Peyer's patch (tissue), 4 donors: Measurements from ENCODE around the gene BIRC6.

Source experiments
- POLR2A ChIP-seq, 2 donors: fragments of 450-650 bp; IDR thresholded peaks; one replicate each; pipeline ENCODE4 v1.5.1; 2017; ENCODE audit warnings: antibody characterized with exemption in 2 of 2, mild to moderate bottlenecking in 2 of 2, moderate library complexity in 2 of 2
- TF ChIP-seq, protein P1 (sequence below), 6 experiments: fragments of 450-650 bp in 4 of 6; fragments of 200-600 bp in 2 of 6; sonication (generic) in 1 of 6; IDR thresholded peaks; one replicate each; pipeline ENCODE4 v1.5.1; 2017 to 2019; ENCODE audit warnings: antibody characterized with exemption in 6 of 6, mild to moderate bottlenecking in 3 of 6, moderate library complexity in 1 of 6

DNA sequence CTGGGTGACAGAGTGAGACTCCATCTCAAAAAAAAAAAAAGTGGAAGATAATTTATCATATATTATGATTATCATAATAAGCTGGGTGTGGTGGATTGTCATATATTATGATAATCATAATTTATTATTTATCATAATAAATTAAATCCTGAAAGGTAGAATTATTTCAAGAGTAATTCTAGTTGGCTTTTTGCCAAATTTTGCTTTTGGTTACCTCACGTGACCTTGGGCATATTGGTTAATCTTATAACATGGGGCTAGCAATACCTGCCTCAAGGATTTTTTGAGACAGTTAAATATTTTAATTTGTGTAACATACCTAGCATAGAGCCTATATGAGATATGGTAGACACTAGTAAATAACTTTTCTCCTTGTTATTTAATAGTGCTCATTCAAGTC, 159.7 kb downstream of the BIRC6 start:
- no peak for TF ChIP-seq POLR2A (IDR thresholded peaks at IDR 0.05)
- TF ChIP-seq, protein P1, sequence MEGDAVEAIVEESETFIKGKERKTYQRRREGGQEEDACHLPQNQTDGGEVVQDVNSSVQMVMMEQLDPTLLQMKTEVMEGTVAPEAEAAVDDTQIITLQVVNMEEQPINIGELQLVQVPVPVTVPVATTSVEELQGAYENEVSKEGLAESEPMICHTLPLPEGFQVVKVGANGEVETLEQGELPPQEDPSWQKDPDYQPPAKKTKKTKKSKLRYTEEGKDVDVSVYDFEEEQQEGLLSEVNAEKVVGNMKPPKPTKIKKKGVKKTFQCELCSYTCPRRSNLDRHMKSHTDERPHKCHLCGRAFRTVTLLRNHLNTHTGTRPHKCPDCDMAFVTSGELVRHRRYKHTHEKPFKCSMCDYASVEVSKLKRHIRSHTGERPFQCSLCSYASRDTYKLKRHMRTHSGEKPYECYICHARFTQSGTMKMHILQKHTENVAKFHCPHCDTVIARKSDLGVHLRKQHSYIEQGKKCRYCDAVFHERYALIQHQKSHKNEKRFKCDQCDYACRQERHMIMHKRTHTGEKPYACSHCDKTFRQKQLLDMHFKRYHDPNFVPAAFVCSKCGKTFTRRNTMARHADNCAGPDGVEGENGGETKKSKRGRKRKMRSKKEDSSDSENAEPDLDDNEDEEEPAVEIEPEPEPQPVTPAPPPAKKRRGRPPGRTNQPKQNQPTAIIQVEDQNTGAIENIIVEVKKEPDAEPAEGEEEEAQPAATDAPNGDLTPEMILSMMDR (IDR thresholded peaks at IDR 0.05): no peak
